Hippocampal formation (tissue), 2 donors: ENCODE results near the gene DCUN1D4.
A peak's percentile ranks its signal among the peaks of the same experiment; 100 is the strongest.
"Not testable (repeated sequence)": the region's sequence is repeated elsewhere in the genome, so short reads cannot be mapped to it uniquely, and the experiment has no call there.

Experiments
- DNase-seq, 2 donors: peaks; one replicate each; lab custom pipeline; 2025; lab: John Stamatoyannopoulos, UW

Gene DCUN1D4

GRCh38 chr4:51895158-51895557, 52.2 kb downstream of the DCUN1D4 start:
- no peak for DNase-seq

- peak; percentile 49 to 68 for DNase-seq
Observed at GRCh38 chr4:51895816-51896408, 53.0 kb downstream of the DCUN1D4 start.

- DNase-seq: no peak
Observed at GRCh38 chr4:51901363-51901762, 58.4 kb downstream of the DCUN1D4 start.

GRCh38 chr4:51906167-51906958, 63.4 kb downstream of the DCUN1D4 start:
- DNase-seq: no peak

- DNase-seq: no peak
Observed at GRCh38 chr4:51907006-51907669, 64.2 kb downstream of the DCUN1D4 start.

- DNase-seq: no peak
Observed at GRCh38 chr4:51909236-51909703, 66.3 kb downstream of the DCUN1D4 start.

- no peak for DNase-seq
Observed at GRCh38 chr4:51918251-51918650, 75.3 kb downstream of the DCUN1D4 start.

- DNase-seq: no peak
Observed at GRCh38 chr4:51923343-51923742, 80.4 kb downstream of the DCUN1D4 start.

- DNase-seq: no peak
Observed at GRCh38 chr4:51925307-51925706, 82.4 kb downstream of the DCUN1D4 start.

- no peak for DNase-seq
Observed at GRCh38 chr4:51930557-51930956, 87.6 kb downstream of the DCUN1D4 start.

- no peak for DNase-seq
Observed at GRCh38 chr4:51931461-51931860, 88.5 kb downstream of the DCUN1D4 start.

GRCh38 chr4:51932261-51932660, 89.3 kb downstream of the DCUN1D4 start:
- DNase-seq: no peak

GRCh38 chr4:51932684-51933083, 89.7 kb downstream of the DCUN1D4 start:
- DNase-seq: no peak

GRCh38 chr4:51940460-51940859, 97.5 kb downstream of the DCUN1D4 start:
- not testable (repeated sequence) for DNase-seq

- DNase-seq: no peak
Observed at GRCh38 chr4:51942108-51942832, 99.3 kb downstream of the DCUN1D4 start.

- DNase-seq: no peak
Observed at GRCh38 chr4:51942833-51943215, 99.9 kb downstream of the DCUN1D4 start.

- DNase-seq: no peak
Observed at GRCh38 chr4:51943221-51943620, 100.3 kb downstream of the DCUN1D4 start.

- no peak for DNase-seq
Observed at GRCh38 chr4:51958199-51958968, 115.4 kb downstream of the DCUN1D4 start.

- no peak for DNase-seq
Observed at GRCh38 chr4:51960486-51960885, 117.5 kb downstream of the DCUN1D4 start.

- no peak for DNase-seq
Observed at GRCh38 chr4:51963841-51964517, 121.0 kb downstream of the DCUN1D4 start.

- no peak for DNase-seq
Observed at GRCh38 chr4:51965862-51966261, 122.9 kb downstream of the DCUN1D4 start.
